Stromal cell of bone marrow (primary cell): ENCODE results near the gene DEFB113.
A peak's percentile ranks its signal among the peaks of the same experiment; 100 is the strongest.
"Not testable (repeated sequence)": the region's sequence is repeated elsewhere in the genome, so short reads cannot be mapped to it uniquely, and the experiment has no call there.

Experiments
- DNase-seq: peaks from one replicate; pipeline ENCODE4 v3.0.0-alpha.2; 2012; ENCODE audit warnings: low read depth

DEFB113 gene

DNA sequence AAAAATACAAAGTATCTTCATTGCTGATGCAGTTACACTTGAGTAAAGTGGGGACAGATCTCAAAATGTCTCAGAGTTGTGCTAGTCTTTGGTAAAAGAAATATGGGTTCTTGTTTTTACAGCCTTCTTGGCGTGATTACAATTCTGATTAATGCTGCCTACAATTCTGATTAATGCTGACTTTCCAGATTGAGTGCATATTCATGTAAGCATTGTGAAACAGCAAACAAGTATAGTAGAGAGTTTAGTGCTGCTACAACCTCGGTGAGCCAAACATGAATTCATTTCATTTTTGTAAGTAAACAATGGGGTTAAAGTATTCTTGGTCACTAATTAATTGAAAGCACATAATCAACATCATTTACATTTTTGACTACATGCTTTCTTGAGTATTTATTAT lies at the start of gene DEFB113:
TSS of gene DEFB113 (minus strand) at position 21 of the 400 bp plus-strand sequence. CDS start at position 21, 0 bp downstream.
- DNase-seq: no peak

DNA sequence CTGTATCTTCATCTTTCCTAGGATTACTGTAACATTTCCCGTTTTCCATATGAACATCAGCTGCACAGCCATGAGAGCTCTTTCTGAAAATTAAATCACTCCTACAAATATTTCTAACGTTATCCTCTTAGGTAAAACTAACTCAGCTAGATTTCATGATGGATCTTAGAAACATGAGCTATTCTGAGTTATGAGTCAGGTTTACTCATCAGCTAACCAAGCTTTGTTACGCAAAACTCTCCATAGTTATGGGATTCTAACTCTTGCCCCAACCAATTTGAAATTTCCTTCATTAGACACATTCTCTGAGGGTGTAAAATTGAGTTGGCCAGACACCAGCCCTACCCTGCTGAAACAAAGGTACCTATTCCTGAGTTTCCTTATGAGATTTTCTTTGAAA lies 38.4 kb upstream of the DEFB113 start:
- peak; percentile 2 for DNase-seq

DNA sequence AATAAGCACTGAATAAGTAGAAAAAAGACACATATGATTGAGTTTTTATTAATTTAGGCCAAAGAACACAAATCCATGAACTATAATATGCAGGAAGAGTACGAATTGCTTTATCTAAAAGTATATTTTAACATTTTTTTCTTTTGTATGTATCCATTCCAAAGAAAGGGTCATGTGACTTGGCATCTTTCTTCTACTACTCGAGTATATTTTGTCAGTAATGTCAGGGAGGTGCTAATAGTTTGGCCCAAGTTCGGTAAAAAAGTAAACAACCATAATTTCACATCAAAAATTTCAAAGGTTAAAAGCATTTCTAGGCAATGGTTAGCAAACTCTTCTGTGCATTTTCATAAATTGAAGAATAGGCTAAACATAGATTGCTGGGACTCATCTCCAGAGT lies 33.7 kb upstream of the DEFB113 start:
- no peak for DNase-seq

- DNase-seq: no peak
These were observed 25.9 kb upstream of the DEFB113 start for GRCh38 chr6:49995278-49995677.

DNA sequence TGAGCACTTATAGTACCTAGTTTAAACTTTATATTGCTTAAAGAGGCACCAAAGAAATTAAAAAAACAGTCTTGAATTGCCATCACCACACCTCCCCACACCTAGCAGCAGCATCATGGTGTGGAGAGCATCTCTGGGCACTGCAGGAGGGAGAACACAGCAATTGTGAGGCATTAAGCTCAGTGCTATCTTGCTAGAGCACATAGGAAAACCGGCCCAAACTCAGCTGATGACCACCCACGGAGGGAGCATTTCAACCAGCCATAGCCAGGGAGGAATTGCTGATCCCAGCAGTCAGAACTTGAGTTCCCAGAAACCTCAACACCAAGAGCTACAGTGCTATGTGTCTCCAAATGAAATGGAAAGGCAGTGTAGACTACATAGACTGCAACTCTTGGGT lies 19.5 kb upstream of the DEFB113 start:
- no peak for DNase-seq

- DNase-seq: no peak
These were observed 18.3 kb upstream of the DEFB113 start for GRCh38 chr6:49987749-49988148.

- no peak for DNase-seq
These were observed 17.1 kb upstream of the DEFB113 start for GRCh38 chr6:49986551-49986950.

DNA sequence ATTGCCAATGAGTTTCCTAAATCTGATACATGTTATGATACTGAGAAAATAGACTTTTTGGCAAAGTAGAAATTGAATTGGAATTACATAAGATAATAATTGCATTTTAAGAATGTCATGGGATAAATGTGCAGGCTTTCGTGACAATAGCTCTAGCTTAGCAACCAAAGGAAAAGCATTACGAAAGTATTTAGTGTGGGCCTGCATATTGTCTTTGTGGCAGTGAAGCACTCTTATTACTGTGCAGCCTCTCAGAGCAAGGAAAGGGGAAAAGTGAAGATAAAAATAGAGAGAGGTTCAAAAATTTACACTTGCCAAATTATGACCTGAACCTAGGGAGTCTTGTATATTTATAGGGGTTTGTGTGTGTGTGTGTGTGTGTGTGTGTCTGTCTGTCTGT lies 12.6 kb upstream of the DEFB113 start:
- DNase-seq: no peak

GRCh38 chr6:49980898-49981297 lies 11.5 kb upstream of the DEFB113 start:
- DNase-seq: no peak

- no peak for DNase-seq
These were observed 10.2 kb upstream of the DEFB113 start for GRCh38 chr6:49979584-49979983.

GRCh38 chr6:49978332-49979226 lies 9.2 kb upstream of the DEFB113 start:
- DNase-seq: no peak

DNA sequence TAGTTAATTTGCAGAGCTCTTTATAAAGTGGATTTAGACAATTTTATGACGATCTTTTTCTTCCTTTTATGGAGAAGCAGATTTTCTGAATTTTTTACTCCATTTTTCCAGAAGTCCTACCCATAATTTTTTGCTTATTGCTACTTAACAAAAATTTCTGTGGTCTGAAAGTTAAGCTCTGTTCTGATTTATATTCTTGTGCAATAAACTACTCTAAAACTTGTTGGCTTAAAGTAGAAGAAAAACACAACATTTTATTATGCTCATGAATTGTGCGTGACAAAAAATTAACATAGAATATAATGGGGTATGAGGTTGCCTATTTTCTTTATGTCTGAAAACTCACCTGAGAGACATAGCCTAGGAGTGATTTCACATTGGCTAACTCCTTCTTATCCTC lies 2.6 kb downstream of the DEFB113 start:
- no peak for DNase-seq

DNA sequence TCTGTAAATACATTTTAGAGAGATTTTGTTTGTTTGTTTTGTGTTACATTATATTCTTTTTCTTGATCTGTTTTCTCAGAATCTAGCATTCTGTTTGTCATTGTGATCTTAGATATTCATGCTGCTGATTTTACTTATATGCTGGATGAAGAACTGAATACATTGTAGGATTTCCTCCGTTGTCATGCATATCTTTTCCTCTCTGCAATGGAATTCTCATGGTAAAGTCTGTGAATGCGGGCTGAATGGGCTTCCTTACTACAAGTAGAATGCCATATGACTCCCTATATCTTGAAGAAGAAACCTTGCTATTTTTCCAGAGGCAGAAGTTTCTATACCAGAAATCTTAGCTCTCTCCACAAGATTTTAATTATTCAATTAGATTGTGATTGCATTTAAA lies 3.1 kb downstream of the DEFB113 start:
- DNase-seq: no peak

GRCh38 chr6:49964064-49964463 lies 5.4 kb downstream of the DEFB113 start, which contains the start of gene DEFB114:
Gene DEFB114, minus strand, starts transcription at chr6:49964164. Its CDS starts 59 bp downstream, at chr6:49964105.
- DNase-seq: no peak

GRCh38 chr6:49958180-49958579 lies 11.2 kb downstream of the DEFB113 start:
- no peak for DNase-seq

DNA sequence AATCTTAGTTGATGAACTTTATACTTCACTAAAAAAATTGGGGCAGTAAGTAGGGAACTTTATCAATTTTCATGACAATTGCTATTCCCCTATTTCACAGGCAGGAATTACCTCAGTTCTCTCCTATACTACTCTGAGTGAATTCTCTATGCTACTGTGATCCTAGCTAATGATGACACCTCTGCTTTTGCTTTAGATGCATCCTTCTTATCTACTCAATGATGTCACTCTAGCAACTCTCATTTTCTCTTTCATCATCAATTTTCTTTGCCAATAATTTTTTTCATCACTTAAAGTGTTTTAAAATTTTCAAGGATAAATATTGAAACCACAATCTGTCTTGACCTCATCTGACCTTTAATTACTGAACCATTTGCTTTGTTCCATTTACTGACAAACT lies 13.6 kb downstream of the DEFB113 start:
- DNase-seq: no peak

GRCh38 chr6:49951926-49952325 lies 17.5 kb downstream of the DEFB113 start:
- no peak for DNase-seq

GRCh38 chr6:49950415-49950751 lies 19.0 kb downstream of the DEFB113 start:
- DNase-seq: no peak

GRCh38 chr6:49949062-49949461 lies 20.4 kb downstream of the DEFB113 start:
- no peak for DNase-seq

GRCh38 chr6:49946835-49947234 lies 22.6 kb downstream of the DEFB113 start:
- no peak for DNase-seq

- not testable (repeated sequence) for DNase-seq
These were observed 25.4 kb downstream of the DEFB113 start for GRCh38 chr6:49944068-49944467.

DNA sequence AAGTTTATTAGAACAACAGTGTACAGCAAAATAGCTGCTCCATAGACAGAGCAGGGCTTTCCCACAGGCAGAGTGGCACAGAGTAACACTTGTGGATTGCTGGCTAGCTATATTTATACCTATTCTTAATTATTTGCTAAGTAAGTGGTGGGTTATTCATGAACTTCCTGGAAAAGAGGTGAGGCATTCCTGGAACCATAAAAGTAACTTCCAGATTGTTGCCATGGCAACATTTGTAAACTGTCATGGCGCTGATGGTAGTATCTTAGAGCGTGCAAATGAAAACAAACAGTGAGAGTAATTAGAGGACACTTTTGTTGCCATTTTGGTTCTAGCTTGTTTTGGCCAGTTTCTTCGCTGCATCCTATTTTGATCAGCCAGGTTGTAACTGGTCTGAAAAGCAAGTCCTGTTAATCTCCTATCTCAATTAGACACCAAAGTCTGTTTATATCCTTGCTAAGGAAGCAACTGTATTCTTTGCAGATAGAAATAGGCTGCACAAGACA lies 29.4 kb downstream of the DEFB113 start:
- DNase-seq: no peak

DNA sequence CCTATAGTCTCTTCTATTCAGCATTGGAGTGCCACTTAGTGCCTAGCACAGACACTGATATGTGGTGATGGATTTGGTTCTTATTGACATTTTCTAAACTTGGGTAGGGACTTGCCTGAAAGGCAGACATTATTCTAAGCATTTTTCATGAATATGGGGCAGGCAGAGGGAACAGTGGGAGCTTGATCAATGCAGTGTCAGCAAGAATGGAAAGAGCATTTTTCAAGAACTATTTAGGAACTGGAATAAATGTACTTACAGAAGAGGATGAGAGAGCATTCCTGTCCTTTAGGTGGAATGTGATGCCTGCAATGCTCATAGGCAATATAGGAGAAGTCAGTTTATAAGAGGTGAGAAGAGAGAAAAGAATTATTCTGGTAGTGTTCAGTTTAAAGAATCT lies 31.6 kb downstream of the DEFB113 start:
- DNase-seq: no peak

- no peak for DNase-seq
These were observed 32.4 kb downstream of the DEFB113 start for GRCh38 chr6:49937017-49937416.
